Measurements from ENCODE around the gene GLDC. TPM values are rescaled to one million over a fixed set of nuclear protein-coding genes. Genes with fewer than 3 reads are reported as not detected.

The GLDC gene
- total and polyA plus RNA-seq, 2 donors (not counting 1 experiment from before 2014, with no cell fraction given) = 0.71 to 0.86 TPM

GRCh38 chr9:6557883-6558616, 87.5 kb downstream of the GLDC start:
- Mint-ChIP-seq H3K27ac (no peak overlapping the region), H3K9me3 (ENCODE audit: insufficient read depth) (no peaks in the 10 kb centered on the region), H3K4me1 (no peaks in the 10 kb centered on the region), H3K4me3 (no peak overlapping the region), H3K27me3 (no peaks in the 10 kb centered on the region)
- DNase-seq (no peak), ATAC-seq (ENCODE audit: low read depth) (no peak)
- no peak overlapping the region for H2AFZ ChIP-seq (ENCODE audit: insufficient read depth, low read depth, low read length, poor library complexity, severe bottlenecking)
- no peaks in the 10 kb centered on the region for H3K79me2 ChIP-seq (ENCODE audit: control insufficient read depth, insufficient read depth, low read length)
- no peaks in the 10 kb centered on the region for H3K36me3 ChIP-seq (replicated peaks in 1 of 2; ENCODE audit: control extremely low read depth in 1 of 2, control insufficient read depth in 1 of 2, extremely low read depth in 1 of 2, insufficient read depth in 2 of 2, low read length in 1 of 2)
- 87% methylated on average over 5 of the region's 9 CpGs for WGBS (ENCODE audit: insufficient coverage)
- POLR2A ChIA-PET = no interaction called here
- H3K27me3 ChIP-seq (replicated peaks in 1 of 4; ENCODE audit: control extremely low read depth in 1 of 4, control insufficient read depth in 3 of 4, insufficient read depth in 4 of 4, low read length in 3 of 4) = no peaks in the 10 kb centered on the region
- no peaks in the 10 kb centered on the region for H3K4me1 ChIP-seq (ENCODE audit: control insufficient read depth in 2 of 2, insufficient read depth in 2 of 2, low read length in 2 of 2)
- H3K4me2 ChIP-seq (replicated peaks; ENCODE audit: low read depth, low read length, poor library complexity, severe bottlenecking) = no peak overlapping the region
- intact Hi-C loops (cut with micrococcal nuclease) = no loop called here
- CTCF ChIA-PET = no interaction called here
- no peaks in the 10 kb centered on the region for H4K20me1 ChIP-seq (ENCODE audit: control insufficient read depth, insufficient read depth, low read length, poor library complexity, severe bottlenecking)
- no peak overlapping the region for H3K9ac ChIP-seq (ENCODE audit: low read length)
- H3K4me3 ChIP-seq (ENCODE audit: control extremely low read depth in 1 of 5, extremely low read depth in 1 of 5, insufficient read depth in 1 of 5, low read depth in 2 of 5, low read length in 4 of 5) = no peak overlapping the region
- TF ChIP-seq CTCF (IDR thresholded peaks at IDR 0.05) (no peak), EZH2 (IDR thresholded peaks at IDR 0.05; ENCODE audit: borderline replicate concordance, insufficient read depth, low read depth, low read length, poor library complexity, severe bottlenecking) (no peak)
- H3K9me3 ChIP-seq (ENCODE audit: control extremely low read depth in 1 of 3, control insufficient read depth in 2 of 3, insufficient read depth in 1 of 3, low read length in 2 of 3) = no peaks in the 10 kb centered on the region
- H3K27ac ChIP-seq (ENCODE audit: low read length in 2 of 2) = no peak overlapping the region

GRCh38 chr9:6553866-6554265, 91.7 kb downstream of the GLDC start:
- POLR2A ChIA-PET = no interaction called here

More at GRCh38 chr9:6553866-6554265, 91.7 kb downstream of the GLDC start:
- H3K27me3 Mint-ChIP-seq = no peaks in the 10 kb centered on the region
- Histone ChIP-seq H3K27me3 (replicated peaks in 1 of 4; ENCODE audit: control extremely low read depth in 1 of 4, control insufficient read depth in 3 of 4, insufficient read depth in 4 of 4, low read length in 3 of 4) (no peaks in the 10 kb centered on the region), H4K20me1 (ENCODE audit: control insufficient read depth, insufficient read depth, low read length, poor library complexity, severe bottlenecking) (no peaks in the 10 kb centered on the region), H3K36me3 (replicated peaks in 1 of 2; ENCODE audit: control extremely low read depth in 1 of 2, control insufficient read depth in 1 of 2, extremely low read depth in 1 of 2, insufficient read depth in 2 of 2, low read length in 1 of 2) (no peaks in the 10 kb centered on the region), H2AFZ (ENCODE audit: insufficient read depth, low read depth, low read length, poor library complexity, severe bottlenecking) (no peak overlapping the region), H3K79me2 (ENCODE audit: control insufficient read depth, insufficient read depth, low read length) (no peaks in the 10 kb centered on the region), H3K9ac (ENCODE audit: low read length) (no peak overlapping the region), H3K9me3 (ENCODE audit: control extremely low read depth in 1 of 3, control insufficient read depth in 2 of 3, insufficient read depth in 1 of 3, low read length in 2 of 3) (no peaks in the 10 kb centered on the region), H3K4me1 (ENCODE audit: control insufficient read depth in 2 of 2, insufficient read depth in 2 of 2, low read length in 2 of 2) (no peaks in the 10 kb centered on the region), H3K27ac (ENCODE audit: low read length in 2 of 2) (no peak overlapping the region), H3K4me3 (ENCODE audit: control extremely low read depth in 1 of 5, extremely low read depth in 1 of 5, insufficient read depth in 1 of 5, low read depth in 2 of 5, low read length in 4 of 5) (no peak overlapping the region), H3K4me2 (replicated peaks; ENCODE audit: low read depth, low read length, poor library complexity, severe bottlenecking) (no peak overlapping the region)
- WGBS (ENCODE audit: insufficient coverage) = no CpG with 5 or more reads among the region's 1 CpG
- intact Hi-C loops (cut with micrococcal nuclease) = no loop called here
- DNase-seq = no peak
- TF ChIP-seq EZH2 (IDR thresholded peaks at IDR 0.05; ENCODE audit: borderline replicate concordance, insufficient read depth, low read depth, low read length, poor library complexity, severe bottlenecking) (no peak), CTCF (IDR thresholded peaks at IDR 0.05) (no peak)
- CTCF ChIA-PET = interaction anchor here (1.4 kb wide), 1 partner anchor 14 kb away, joined by 6 read pairs; no protein-coding TSS in a partner anchor
- no peak overlapping the region for H3K27ac Mint-ChIP-seq
- ATAC-seq (ENCODE audit: low read depth) = no peak
- no peaks in the 10 kb centered on the region for H3K4me1 Mint-ChIP-seq
- no peaks in the 10 kb centered on the region for H3K9me3 Mint-ChIP-seq (ENCODE audit: insufficient read depth)
- no peak overlapping the region for H3K4me3 Mint-ChIP-seq

Data from B cell (primary cell).